CD4-positive, alpha-beta T cell treated with Interleukin-21 for 1 hour (primary cell): ENCODE measurements around the gene MAML3.

Source experiments
- DNase-seq: peaks from one replicate; pipeline ENCODE4 v3.0.0-alpha.2; 2020

MAML3 gene

DNA sequence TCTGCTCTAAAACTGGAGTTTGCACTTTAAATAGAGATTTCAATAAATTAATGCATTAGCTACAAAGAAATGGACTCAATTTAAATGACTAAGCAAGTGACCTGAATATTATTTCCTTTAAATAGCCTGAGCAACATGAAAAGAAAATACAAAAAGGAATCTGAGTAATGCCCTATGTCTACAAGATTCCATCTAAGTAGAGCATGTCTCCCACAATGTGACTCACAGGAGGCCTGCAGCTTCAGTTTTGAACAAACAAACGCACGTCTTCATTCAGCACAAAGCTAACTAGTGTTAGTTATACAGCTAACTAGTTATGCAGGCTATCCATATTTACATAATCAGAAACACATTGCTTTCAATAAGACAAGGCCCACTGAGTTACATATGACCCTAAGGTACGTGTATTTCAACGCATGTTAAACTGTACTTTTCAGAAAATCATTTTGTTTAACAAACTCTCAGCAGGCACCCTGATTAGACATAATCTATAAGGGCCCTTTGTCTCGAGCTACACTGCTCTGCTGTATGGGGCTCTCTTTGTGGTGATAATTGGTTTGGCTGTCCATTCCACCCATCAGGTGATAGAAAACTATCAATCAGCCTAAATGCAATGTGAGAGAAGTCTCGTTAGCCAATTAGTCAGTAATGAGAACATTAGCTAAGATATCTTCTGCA lies 116.5 kb downstream of the MAML3 start:
- no peak for DNase-seq

DNA sequence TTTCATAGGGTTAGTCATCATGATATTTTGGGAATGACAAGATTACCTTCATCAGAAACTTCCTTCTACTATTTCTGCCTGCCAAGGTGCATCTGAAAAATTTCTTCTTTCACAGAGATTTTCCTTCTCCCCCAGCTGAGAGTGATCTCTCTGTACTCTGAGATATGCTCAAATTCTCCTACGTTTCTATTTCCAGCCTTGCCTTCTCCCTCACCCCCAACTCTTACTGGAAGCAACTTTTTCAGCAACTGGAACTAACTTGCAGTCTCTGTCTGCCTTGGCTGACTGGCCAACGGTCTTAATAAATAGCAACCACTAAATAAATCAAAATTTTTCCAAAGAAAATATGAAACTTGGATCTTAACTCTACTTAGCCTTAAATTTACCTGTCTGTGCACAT lies 122.3 kb downstream of the MAML3 start:
- no peak for DNase-seq

DNA sequence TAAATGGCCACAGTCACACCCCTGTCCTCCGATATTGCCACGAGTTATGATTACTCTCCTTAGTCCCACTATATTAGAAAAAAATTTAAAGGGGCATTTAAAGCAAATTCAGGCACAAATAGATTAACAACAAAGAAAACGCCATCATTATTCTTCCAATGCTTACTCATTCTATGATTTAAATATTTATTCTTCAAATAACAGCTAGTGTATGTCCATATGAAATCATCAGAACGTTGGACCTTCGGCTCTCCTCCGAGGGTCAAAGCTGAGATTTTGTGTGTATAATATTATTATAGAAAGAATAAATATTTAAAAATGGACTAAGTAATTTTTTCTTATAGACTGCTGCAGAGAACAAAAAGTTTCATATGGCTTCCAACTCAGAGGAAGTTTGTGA lies 122.9 kb downstream of the MAML3 start:
- no peak for DNase-seq

DNA sequence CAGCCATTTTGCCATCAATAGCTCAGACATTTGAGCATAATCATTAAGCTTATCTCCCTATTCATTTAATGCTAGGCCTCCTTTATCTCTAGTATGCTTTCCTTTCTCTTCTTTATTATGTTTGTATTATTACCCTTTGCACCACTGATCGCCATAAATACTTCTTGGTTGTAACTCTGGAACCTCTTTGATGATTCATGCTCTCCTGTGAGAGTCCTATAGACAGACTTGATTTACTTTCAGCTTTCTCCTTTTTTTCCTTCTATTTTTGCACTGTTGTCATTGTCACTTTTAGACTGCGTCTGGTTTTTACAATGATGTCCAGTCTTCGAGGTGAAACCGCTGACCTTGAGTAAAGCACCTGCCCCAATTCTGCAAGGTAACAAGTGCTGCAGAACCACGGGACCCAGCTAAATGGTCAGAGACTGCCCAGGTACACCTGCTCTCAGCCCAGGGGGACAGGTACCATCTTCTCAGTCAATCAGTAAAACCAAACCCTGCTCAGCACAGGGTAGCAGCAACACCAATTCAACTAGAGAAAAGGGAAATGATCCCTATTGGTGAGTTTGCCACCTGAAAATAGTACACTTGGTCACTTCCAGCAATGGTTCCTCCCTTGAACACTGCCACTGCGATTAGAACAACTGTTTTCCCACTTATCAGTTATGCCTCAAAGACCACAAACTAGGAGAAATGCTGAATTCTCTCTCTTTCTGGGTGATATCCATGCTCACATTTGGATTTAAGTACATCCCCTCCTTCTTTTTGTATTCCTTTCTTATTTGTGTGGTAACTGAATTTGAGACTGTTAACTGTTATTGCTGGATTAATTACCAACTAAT lies 125.1 kb downstream of the MAML3 start:
- DNase-seq = no peak

DNA sequence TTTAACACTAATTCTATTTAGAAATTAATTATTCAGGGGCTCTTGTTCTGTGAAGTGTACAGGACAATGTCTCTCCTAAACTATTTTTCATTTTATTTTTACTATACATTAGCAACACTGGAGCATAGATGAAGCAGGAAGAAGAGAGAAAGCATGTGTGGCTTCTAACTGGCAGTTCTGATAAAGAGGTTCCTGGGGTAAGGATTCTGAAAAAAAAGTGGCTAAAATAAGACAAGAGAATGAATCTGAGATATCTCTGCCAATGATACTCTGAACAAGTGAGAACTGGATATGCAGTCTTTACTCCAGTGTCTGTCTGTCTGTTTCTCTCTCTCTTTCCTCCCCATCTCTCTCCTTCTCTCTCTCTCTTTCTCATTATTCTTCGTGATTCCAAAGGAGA lies 125.9 kb downstream of the MAML3 start:
- DNase-seq = no peak

DNA sequence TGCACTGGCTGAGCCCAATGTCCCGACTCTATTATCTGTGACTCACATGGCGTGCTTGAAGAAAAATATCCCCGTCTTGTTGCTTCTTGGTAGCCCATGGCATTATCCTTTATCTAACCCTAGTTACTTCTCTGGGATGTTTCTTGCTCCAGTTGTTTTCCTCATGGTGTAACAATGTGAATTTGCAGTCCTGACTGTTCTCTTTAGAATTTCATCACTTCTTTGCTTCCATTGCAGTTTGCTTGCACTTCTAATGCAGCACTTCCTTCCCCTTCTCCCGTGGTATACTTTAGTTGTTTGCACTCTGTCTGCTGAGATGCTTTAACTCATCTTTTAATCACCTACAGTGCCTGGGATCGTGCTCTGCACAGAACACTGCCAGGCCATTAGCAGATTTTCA lies 126.9 kb downstream of the MAML3 start:
- no peak for DNase-seq

DNA sequence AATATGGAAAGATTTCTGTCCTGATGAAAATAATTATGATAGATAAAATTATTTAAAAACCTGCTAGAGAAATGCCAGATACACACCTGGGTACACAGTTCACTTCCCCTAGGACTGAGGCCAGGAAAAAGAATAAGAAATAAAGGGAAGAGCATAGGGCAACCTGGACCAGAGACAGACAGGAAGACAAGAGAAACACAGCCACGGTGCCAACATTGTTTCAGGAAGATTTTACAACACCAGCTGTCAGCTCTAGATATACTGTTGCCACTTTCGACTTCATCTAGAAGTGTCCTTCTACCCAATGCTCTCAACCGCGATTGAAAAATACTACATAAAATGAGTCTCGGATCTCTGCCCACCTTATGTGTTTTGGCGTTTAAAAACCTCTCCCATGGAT lies 128.5 kb downstream of the MAML3 start:
- no peak for DNase-seq

DNA sequence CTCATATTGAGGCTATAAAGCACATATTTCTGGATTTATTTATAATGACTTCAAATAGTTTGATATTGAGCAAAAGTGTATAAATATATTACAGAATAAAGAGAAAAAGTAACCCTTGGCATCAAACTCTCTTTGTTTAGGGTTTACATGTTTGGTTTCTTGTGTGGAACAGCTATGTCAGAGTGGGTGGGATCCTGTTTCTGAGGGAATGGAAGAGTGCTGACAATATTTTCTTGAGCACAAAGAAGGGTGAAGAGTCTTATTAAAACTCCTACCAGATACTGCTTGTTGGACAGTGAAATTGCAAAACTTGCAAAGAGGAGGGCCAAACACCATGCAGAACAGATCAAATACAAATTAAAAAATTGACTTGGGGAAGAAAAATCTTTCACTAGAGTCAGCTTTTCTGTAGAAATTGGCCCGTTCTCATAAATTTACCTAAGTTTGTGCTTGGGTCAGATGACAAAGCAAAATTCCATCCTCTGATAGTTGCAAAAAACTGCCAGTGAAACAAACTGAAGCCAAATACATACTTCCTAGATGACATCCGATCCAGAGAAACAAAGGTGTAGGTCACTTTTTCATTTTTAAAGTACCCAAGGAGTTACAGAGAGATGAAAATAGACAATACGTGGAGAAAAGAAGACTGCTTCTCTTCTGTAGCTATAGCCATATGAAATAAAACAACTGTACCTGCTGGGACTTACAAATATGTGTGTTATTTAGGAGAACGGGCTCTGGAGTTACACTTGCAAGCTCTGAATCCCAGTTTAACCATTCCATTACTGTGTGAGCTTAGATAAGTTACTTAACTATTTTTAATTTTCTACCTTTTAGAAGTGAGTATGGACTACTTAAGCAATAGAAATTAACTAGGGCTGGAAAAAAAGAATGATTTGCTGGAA lies 133.3 kb downstream of the MAML3 start:
- no peak for DNase-seq

DNA sequence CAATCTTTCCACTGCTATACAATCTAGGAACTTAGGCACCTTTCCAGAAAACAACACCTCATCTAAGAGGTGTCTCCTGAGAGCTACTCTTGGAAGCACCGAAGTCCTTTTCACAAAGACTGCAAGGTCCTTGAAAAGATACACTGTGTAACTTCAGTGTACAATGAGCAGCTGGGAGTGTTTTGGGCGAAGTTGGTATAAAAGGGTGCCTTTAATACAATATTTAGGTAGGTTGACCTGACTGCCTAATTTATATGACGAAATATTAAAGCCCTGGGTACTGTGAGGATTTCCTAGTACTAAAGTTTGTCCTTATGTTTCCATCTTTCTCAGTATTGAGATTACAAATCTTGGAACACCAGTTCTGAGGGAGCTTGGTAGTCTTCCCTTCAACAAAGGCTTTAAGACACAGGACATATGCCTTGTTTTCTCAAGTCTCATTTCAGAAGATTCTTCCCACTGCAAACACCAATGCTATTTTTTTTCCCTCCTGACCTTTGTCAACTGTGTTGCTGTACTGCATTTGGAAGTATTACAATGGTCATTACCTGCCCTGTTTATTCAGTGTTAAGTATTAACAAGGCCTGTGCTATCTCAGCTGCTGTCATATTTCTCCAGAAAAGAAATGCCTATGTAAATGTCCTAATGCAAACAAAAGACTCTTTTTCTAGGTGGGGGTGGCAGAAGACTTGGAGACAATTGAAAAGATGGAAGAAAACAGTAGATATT lies 134.2 kb downstream of the MAML3 start:
- DNase-seq = no peak

DNA sequence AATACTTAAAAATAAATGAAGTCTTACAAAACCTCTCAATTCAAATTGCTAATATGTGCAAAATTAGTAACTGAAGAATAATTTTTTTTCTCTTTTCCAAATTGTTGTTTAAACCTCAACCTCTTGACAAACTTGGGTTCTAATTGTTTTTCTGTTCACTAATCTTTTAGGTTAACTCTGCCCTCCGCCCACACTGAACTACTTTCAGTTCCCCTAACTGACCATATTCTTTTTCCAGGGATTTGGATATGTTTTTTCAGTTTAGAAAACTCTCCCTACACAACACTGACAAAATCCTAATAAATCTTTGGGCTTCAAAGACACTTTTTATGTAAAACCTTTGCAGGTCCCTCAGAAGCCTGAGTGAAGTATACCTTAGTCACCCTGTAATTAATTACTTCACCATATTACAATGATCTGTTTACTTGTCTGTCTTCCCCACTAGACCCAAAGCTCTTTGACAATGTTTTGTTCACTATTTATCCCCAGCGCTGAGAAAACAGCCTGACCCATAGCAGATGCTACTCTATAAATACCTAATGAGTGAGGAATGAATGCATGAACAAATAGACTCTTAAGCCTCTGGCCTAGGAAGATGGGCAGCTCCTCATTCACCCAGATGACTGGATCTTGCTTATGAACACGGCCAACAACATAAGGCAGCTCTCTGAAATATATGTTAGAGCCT lies 134.9 kb downstream of the MAML3 start:
- DNase-seq = no peak

DNA sequence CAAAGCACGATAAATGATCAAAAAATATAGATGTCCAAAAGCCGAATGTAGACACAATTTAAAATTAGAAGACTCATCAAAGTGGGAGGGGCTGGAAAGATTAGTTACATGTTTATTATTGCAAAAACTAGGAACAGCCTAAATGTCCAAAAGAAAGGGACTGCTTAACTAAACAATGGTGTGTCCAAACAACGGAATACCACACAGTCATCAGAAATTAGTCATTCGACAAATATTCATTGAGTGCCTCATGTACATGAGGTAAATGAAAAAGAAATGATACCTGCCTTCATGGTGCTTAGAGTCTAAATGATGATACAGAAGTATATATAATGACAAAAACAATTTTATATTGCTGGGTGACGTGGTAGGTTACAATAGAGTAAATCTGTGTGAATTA lies 139.7 kb downstream of the MAML3 start:
- no peak for DNase-seq

DNA sequence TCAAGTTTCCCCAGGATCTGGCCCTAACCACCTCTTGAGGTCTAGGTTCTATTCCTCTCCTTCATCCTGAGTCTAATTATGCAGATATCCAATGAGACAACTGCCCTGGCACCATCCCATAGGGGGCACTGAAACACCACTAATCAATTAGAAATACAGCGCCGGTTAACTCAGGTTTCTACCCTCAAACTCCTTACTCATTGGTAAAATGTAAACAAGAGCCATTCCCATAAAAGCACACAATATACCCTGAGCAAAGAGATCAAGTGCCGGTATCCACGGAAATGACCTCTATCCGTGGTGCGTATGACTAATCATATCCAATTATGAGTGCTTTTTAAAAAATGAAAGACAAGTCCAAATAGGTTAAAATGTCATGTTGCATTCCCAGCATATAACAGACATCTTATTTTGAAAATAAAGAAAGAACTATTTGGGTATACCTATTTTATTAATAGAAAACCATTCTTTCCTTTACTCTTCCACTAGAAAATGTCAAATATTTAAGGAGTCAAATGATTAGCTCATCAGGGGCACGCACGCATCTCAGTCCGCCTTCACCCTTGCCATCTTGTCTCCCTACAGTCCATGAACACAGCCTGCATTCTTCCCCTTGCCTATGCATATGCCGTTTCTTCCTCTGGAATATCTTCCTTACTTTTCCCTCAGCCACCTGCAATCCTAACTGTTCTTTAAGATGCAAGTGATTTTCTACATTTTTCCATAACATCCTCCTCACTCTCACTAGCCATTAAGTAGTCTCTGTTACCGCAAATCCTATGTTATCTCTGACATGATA lies 141.1 kb downstream of the MAML3 start:
- DNase-seq = peak; percentile 67

DNA sequence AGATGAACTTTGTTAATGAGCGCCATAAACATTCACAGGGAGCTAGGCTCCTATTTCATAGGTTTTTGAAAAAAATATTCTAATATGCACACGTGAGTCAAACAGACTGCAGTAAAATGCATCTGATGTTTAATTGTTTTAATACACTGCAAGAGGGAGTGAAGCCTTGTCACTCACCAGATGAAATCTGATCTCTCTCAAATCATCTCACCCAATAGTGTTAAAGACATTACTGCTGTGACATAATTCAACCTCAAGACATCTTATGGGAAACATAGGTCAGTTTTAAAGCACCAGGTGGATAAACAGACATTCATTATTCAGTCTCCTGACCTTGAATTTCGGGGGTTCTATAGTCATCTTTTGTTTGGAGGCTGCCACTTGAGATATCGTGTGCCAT lies 148.3 kb downstream of the MAML3 start:
- DNase-seq = no peak

DNA sequence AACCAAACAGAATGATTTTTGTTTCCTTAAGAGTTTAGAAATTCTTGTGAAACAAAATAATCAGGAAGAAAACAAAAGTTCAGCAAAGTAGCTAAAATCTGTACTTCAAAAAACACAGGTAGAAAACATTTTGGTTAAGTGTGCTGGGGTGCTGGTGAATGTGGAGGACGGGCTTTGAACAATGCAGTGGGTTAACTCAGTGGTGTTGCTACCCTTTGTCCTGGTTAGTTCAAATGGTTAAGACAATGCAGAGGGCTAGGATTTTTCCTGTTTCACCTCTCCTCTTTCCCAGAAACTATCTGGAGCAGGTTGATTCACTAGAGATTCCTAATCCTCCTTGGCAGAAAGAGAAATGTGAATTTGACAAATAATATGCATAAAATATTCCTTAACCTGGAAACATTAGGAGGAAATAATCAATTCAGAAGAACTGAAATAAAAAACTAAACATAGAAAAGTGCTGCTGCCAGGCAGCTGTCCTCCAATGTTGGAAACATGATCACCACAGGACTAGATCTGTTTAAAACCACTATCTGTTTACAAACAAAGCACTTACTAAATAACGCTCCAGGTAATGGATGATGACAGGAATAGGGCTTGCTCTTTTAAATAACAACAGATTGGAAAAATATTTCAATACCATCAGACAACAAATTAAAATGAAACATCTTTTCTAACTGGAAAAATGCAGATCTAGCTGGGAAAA lies 148.9 kb downstream of the MAML3 start:
- no peak for DNase-seq

DNA sequence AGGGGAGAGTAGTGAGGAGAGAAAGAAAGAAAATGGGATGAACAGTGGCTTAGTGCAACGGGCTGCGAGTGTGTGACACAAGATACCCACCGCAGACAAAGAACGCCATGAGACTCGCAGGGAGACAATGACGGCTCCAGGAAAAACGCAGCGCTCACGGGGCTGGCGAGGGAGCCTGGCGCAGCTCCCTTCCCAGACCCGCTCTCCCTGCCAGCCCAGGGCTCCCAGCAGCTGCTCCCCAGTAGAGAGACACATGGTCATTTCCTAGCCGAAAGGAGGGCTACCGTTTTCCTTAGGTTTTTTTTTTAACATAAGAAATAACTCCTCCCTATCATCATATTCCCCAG lies 149.5 kb downstream of the MAML3 start:
- no peak for DNase-seq

DNA sequence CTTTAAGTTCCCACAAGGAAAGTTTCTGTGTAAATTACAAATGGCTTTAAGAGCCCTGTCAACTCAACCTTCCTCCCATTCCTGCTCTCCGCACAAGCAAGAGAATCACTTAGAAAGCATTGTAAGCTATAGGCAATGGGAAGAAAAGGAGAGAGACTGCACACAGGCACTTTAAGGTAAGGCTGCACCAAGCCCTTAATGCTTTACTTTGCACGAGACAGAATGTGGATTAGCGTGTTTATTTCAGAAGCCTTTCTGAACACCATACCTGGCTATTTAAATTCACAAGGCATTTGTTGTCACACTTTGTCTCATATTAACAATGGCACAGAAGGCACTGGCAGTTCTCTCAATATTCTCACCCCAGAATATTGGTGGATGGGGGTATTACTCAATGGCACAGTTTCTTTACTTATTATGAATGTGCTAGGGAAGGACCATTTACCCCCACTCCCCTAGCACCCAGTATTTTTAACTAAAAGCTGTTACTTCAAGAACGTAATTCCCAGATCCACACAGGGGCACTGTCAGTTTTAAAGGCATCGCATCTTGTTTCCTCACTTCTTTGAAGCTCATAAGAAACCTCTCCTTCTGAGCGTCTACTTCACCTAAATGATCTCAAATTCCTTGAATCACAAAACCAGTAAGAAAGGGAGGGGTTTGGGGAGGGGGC lies 150.0 kb downstream of the MAML3 start:
- DNase-seq = no peak

DNA sequence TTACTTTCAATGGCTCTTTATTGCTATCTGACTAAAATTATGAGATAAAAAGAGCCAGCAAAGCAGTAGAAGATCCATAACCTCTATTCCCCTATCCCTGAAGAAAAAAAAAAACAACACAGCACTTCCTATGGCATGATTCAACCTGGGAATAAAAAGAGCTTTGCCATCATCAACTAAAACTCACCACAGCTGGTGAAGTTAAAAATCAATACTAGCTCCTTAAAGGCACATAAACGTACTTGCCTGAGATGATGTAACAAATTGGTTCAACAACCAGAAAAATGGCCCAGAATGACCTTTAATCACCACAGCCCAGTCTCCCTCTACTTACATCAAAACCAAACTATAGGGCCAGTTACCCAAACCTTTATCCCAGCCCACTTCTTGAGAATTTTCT lies 153.8 kb downstream of the MAML3 start:
- no peak for DNase-seq

DNA sequence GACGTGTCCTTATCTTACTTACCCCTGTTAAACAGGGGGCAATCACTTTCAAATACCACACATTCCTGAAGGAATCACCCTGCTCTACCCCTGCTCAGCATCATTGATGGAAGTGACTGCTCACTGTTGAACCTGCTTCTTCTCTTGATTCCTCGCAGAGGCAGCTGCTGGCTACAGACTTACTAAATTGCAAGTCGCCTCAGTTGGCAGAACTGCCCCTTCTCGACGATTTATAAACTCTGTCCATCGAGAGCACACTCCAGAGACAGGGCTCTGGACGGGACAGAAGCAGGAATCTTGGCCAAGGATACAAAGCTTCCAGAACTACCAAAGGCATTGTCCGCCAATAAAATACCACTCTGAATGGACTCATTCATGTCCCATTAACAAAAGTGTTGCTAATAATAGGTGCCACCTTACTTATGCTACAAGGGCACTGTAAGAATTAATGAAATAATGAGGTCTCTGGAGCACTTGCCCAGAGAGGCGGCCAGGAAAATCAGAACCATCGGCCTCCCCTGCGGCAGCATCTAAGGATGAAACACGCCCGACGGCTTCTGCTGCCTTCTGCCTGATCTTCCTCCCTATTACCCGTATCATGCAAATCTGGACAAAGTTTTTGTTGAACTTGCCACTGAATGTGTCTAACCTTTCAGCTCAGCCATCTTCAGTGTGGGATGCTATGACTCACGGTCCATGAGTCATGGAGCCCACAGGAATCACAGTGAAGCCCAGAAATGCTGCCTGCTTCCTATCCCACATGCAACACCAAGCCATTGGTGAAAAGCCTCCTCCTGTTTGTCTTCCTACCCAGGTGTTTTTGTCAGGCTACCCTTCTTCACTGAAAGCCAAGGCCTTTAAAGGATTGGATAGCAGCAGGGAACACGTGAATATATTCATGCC lies 164.9 kb downstream of the MAML3 start:
- no peak for DNase-seq

DNA sequence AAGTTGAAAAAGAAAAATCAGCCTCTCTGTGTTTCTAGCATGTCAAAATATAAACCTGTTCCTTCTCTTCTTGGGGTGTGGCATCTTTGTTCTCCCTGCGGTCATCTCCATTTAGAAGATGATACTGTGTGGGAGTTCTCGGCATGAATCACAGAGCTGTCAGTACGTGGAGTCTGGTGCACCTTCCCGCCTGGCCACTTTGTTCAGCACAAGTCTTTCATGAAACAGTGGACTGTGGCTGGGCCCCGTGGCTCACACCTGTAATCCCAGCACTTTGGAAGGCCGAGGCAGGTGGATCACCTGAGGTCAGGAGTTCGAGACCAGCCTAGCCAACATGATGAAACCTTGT lies 166.5 kb downstream of the MAML3 start:
- no peak for DNase-seq
